H1 (cell line): Measurements from ENCODE around the gene CCDC141. TPM values are rescaled to one million over a fixed set of nuclear protein-coding genes. Genes with fewer than 3 reads are reported as not detected.

ENCODE experiments used
- ASH2L ChIP-seq: fragments of 200-600, 300-600 bp; sonication (generic); IDR thresholded peaks from one replicate; pipeline ENCODE4 v1.7.1; 2017; ENCODE audit warnings: low read length
- BCL11A ChIP-seq, 2 experiments: IDR thresholded peaks; one replicate each; pipeline ENCODE4 v1.6.1; 2011; ENCODE audit warnings: low read depth in 2 of 2, low read length in 2 of 2, mild to moderate bottlenecking in 2 of 2
- CHD7 ChIP-seq: fragments of 300-600 bp; sonication (generic); IDR thresholded peaks from 2 replicates; pipeline ENCODE4 v1.7.1; 2012; ENCODE audit warnings: low read length, moderate library complexity, mild to moderate bottlenecking, inconsistent platforms; ENCODE audit not compliant: insufficient replicate concordance
- KDM1A ChIP-seq: fragments of 200-600, 300-600 bp; sonication (generic); IDR thresholded peaks from 2 replicates; pipeline ENCODE4 v1.7.1; 2016; ENCODE audit warnings: mild to moderate bottlenecking, low read length, borderline replicate concordance
- RNF2 ChIP-seq: fragments of 200-900, 300-1000 bp; sonication (generic); IDR thresholded peaks from 2 replicates; pipeline ENCODE4 v1.7.1; 2016; ENCODE audit warnings: borderline replicate concordance, low read depth, mild to moderate bottlenecking, antibody characterized with exemption, low read length; ENCODE audit not compliant: poor library complexity, severe bottlenecking; ENCODE audit errors: missing control alignments
- SIRT6 ChIP-seq: IDR thresholded peaks from one replicate; pipeline ENCODE4 v1.7.1; 2012; ENCODE audit warnings: low read length, inconsistent platforms
- TBP ChIP-seq: IDR thresholded peaks from 2 replicates; pipeline ENCODE4 v1.6.1; 2011; ENCODE audit warnings: low read depth, low read length, improper control_type of control experiment
- TEAD4 ChIP-seq: IDR thresholded peaks from 2 replicates; pipeline ENCODE4 v1.6.1; 2012; ENCODE audit warnings: low read depth, low read length, inconsistent platforms, mixed read lengths
- USF2 ChIP-seq: IDR thresholded peaks from 2 replicates; pipeline ENCODE4 v1.6.1; 2011; ENCODE audit warnings: low read length, improper control_type of control experiment
- polyA plus RNA-seq, 7 experiments: library from polyadenylated mRNA; depleted of rRNA in 3 of 7; stranded (reverse) in 5 of 7; unstranded in 2 of 7; fragments of >200 nt in 5 of 7; fragments of 200-250 nt in 2 of 7; gene quantifications; 1 replicate in 5 of 7; 2 replicates in 1 of 7; 4 replicates in 1 of 7; pipeline versions ENCODE4 v1.2.1 to v1.2.3, GENCODE V29; 2011 to 2013; ENCODE audit warnings: missing spikeins in 2 of 7, mixed read lengths in 2 of 7
- total RNA-seq: library from RNA; stranded (reverse); fragmentation: NEBNext Ultra II Directional; extraction: Animal tissue kit (Norgen Biotek cat#: 25700); gene quantifications from 2 replicates; pipeline ENCODE4 v1.2.1, GENCODE V29; 2021

The CCDC141 gene
- total and polyA plus RNA-seq, 2 of the 8 experiments (the other 6 are each of a cell fraction or from before 2014, with no cell fraction given): 0.56 to 21.6 TPM

GRCh38 chr2:179044500-179044899 is 5.4 kb downstream of the CCDC141 start (continued):
- TF ChIP-seq CHD7 (no peak), USF2 (no peak), SIRT6 (no peak), TEAD4 (no peak), ASH2L (no peak), KDM1A (no peak), BCL11A (IDR thresholded peaks at IDR 0.05; ENCODE audit: low read depth in 2 of 2, low read length in 2 of 2) (no peak), TBP (no peak), RNF2 (no peak)
